ENCODE data around the gene VIM.

VIM gene

GRCh38 chr10:17209302-17209701 is 18.7 kb upstream of the VIM start:
- DNase-seq (ENCODE audit: low read depth): no peak
- no peak overlapping the region for H3K4me3 ChIP-seq (ENCODE audit: low read length)
- no peak for TF ChIP-seq CTCF (conservative IDR thresholded peaks at IDR 0.05; ENCODE audit: low read length)

GRCh38 chr10:17209881-17210280 is 18.2 kb upstream of the VIM start:
- no peak for TF ChIP-seq CTCF (conservative IDR thresholded peaks at IDR 0.05; ENCODE audit: low read length)
- peak; percentile 50 for DNase-seq (ENCODE audit: low read depth)
- no peak overlapping the region for H3K4me3 ChIP-seq (ENCODE audit: low read length)

GRCh38 chr10:17210361-17210760 is 17.7 kb upstream of the VIM start:
- TF ChIP-seq CTCF (conservative IDR thresholded peaks at IDR 0.05; ENCODE audit: low read length): no peak
- peak; percentile 67 for DNase-seq (ENCODE audit: low read depth)
- H3K4me3 ChIP-seq (ENCODE audit: low read length): no peak overlapping the region; the same call in 1 of the 2 replicates

- no peak for TF ChIP-seq CTCF (conservative IDR thresholded peaks at IDR 0.05; ENCODE audit: low read length)
- H3K4me3 ChIP-seq (ENCODE audit: low read length): no peak overlapping the region
Observed at GRCh38 chr10:17212802-17213221, 15.2 kb upstream of the VIM start.

GRCh38 chr10:17213646-17214349 is 14.2 kb upstream of the VIM start:
- no peak for TF ChIP-seq CTCF (conservative IDR thresholded peaks at IDR 0.05; ENCODE audit: low read length)
- DNase-seq (ENCODE audit: low read depth): peak; percentile 26
- no peak overlapping the region; the same call in 1 of the 2 replicates for H3K4me3 ChIP-seq (ENCODE audit: low read length)

More at GRCh38 chr10:17212802-17213221, 15.2 kb upstream of the VIM start:
- no peak for DNase-seq (ENCODE audit: low read depth)

GRCh38 chr10:17214526-17214925 is 13.5 kb upstream of the VIM start:
- peak overlapping the region; percentile 48 for H3K4me3 ChIP-seq (ENCODE audit: low read length)
- peak; percentile 87 for DNase-seq (ENCODE audit: low read depth)
- no peak for TF ChIP-seq CTCF (conservative IDR thresholded peaks at IDR 0.05; ENCODE audit: low read length)

Data from AG10803 (cell line).